NCI-H2081 (cell line): ENCODE measurements around the gene HMBS.
A peak's percentile ranks its signal among the peaks of the same experiment; 100 is the strongest.
"Not testable (repeated sequence)": the region's sequence is repeated elsewhere in the genome, so short reads cannot be mapped to it uniquely, and the experiment has no call there.

Experiments
- DNase-seq, 2 experiments: peaks; one replicate each; lab custom pipeline; 2025; lab: John Stamatoyannopoulos, UW

The HMBS gene

GRCh38 chr11:119118946-119119345 is 34.3 kb downstream of the HMBS start:
- DNase-seq = no peak

- DNase-seq = peak; percentile 36 to 72
Observed at GRCh38 chr11:119120639-119121007, 35.9 kb downstream of the HMBS start.

GRCh38 chr11:119121008-119121810 is 36.5 kb downstream of the HMBS start, which contains the start of gene HINFP:
TSS of gene HINFP (plus strand) at chr11:119121580. CDS start at chr11:119126945, 5,365 bp downstream.
- DNase-seq = peak; percentile 100

GRCh38 chr11:119121811-119122124 is 37.1 kb downstream of the HMBS start:
- DNase-seq = no peak

- no peak for DNase-seq
Observed at GRCh38 chr11:119125821-119126220, 41.1 kb downstream of the HMBS start.

GRCh38 chr11:119126675-119127268 is 42.1 kb downstream of the HMBS start:
- DNase-seq = no peak

- no peak for DNase-seq
Observed at GRCh38 chr11:119130662-119131061, 46.0 kb downstream of the HMBS start.

- DNase-seq = no peak
Observed at GRCh38 chr11:119134389-119134978, 49.8 kb downstream of the HMBS start.

- not testable (repeated sequence) for DNase-seq
Observed at GRCh38 chr11:119139276-119139675, 54.6 kb downstream of the HMBS start.
